Body of pancreas (tissue), 4 donors: ENCODE data around the gene DBN1.

ENCODE experiments used
- POLR2A ChIP-seq, 3 donors: fragments of 450-650 bp; IDR thresholded peaks; one replicate each; pipeline ENCODE4 v1.6.1; 2016; ENCODE audit warnings: antibody characterized with exemption in 3 of 3, mild to moderate bottlenecking in 2 of 3
- TF ChIP-seq, protein P1 (sequence below), 7 experiments: fragments of 450-650 bp in 4 of 7; fragments of 200-600 bp in 3 of 7; sonication (generic) in 3 of 7; IDR thresholded peaks; one replicate each; pipeline ENCODE4 v1.5.1; 2016 to 2019; ENCODE audit warnings: antibody characterized with exemption in 7 of 7

DNA sequence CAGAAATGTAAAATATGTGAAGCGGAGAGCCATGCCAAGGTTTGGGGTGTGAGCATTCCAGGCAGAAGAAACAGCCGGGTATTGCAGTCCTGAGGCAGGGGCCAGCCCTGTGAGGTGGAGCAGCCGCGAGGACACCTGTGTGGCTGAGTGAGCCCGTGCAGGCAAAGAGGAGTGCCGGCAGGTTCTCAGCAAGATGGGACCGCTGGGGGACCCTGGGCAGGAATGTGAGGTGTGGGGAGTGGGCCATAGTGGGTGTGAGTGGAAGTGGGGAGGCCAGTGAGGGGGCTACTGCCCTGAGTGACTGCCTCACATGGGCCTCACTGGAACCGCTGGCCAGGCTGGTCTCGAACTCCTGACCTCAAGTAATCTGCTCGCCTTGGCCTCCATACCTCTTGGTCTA is 35.0 kb downstream of the DBN1 start:
- no peak for TF ChIP-seq POLR2A (IDR thresholded peaks at IDR 0.05)
- TF ChIP-seq, protein P1, sequence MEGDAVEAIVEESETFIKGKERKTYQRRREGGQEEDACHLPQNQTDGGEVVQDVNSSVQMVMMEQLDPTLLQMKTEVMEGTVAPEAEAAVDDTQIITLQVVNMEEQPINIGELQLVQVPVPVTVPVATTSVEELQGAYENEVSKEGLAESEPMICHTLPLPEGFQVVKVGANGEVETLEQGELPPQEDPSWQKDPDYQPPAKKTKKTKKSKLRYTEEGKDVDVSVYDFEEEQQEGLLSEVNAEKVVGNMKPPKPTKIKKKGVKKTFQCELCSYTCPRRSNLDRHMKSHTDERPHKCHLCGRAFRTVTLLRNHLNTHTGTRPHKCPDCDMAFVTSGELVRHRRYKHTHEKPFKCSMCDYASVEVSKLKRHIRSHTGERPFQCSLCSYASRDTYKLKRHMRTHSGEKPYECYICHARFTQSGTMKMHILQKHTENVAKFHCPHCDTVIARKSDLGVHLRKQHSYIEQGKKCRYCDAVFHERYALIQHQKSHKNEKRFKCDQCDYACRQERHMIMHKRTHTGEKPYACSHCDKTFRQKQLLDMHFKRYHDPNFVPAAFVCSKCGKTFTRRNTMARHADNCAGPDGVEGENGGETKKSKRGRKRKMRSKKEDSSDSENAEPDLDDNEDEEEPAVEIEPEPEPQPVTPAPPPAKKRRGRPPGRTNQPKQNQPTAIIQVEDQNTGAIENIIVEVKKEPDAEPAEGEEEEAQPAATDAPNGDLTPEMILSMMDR (IDR thresholded peaks at IDR 0.05), result no peak
